Measurements from ENCODE around the gene ZDHHC18.
A peak's percentile ranks its signal among the peaks of the same experiment; 100 is the strongest.
"Not testable (repeated sequence)": the region's sequence is repeated elsewhere in the genome, so short reads cannot be mapped to it uniquely, and the experiment has no call there.

ZDHHC18 gene

GRCh38 chr1:26791626-26792025 lies 34.9 kb upstream of the ZDHHC18 start:
- no peak for DNase-seq

- DNase-seq = no peak
Observed at GRCh38 chr1:26792924-26793323, 33.6 kb upstream of the ZDHHC18 start.

- no peak for DNase-seq
Observed at GRCh38 chr1:26794391-26794790, 32.1 kb upstream of the ZDHHC18 start.

- no peak for DNase-seq
Observed at GRCh38 chr1:26797627-26798026, 28.9 kb upstream of the ZDHHC18 start.

- DNase-seq = no peak
Observed at GRCh38 chr1:26799479-26800142, 26.9 kb upstream of the ZDHHC18 start.

- DNase-seq = not testable (repeated sequence)
Observed at GRCh38 chr1:26803932-26804331, 22.6 kb upstream of the ZDHHC18 start.

GRCh38 chr1:26810105-26810504 lies 16.4 kb upstream of the ZDHHC18 start:
- DNase-seq = not testable (repeated sequence)

GRCh38 chr1:26811057-26811456 lies 15.4 kb upstream of the ZDHHC18 start:
- DNase-seq = no peak

- no peak for DNase-seq
Observed at GRCh38 chr1:26811708-26812107, 14.8 kb upstream of the ZDHHC18 start.

GRCh38 chr1:26814377-26814776 lies 12.1 kb upstream of the ZDHHC18 start:
- DNase-seq = no peak

- no peak for DNase-seq
Observed at GRCh38 chr1:26814893-26815292, 11.6 kb upstream of the ZDHHC18 start.

GRCh38 chr1:26820784-26821269 lies 5.7 kb upstream of the ZDHHC18 start:
- peak; percentile 37 for DNase-seq

GRCh38 chr1:26822737-26823395 lies 3.6 kb upstream of the ZDHHC18 start:
- no peak for DNase-seq

GRCh38 chr1:26824731-26825130 lies 1.8 kb upstream of the ZDHHC18 start:
- no peak for DNase-seq

- no peak for DNase-seq
Observed at GRCh38 chr1:26827106-26827604, 667 bp downstream of the ZDHHC18 start.

GRCh38 chr1:26827663-26828062 lies 1.2 kb downstream of the ZDHHC18 start:
- DNase-seq = no peak

- DNase-seq = no peak
Observed at GRCh38 chr1:26828411-26828991, 2.0 kb downstream of the ZDHHC18 start.

- no peak for DNase-seq
Observed at GRCh38 chr1:26829184-26829911, 2.9 kb downstream of the ZDHHC18 start.

GRCh38 chr1:26831059-26831458 lies 4.6 kb downstream of the ZDHHC18 start:
- DNase-seq = no peak

GRCh38 chr1:26831546-26832248 lies 5.2 kb downstream of the ZDHHC18 start:
- no peak for DNase-seq

GRCh38 chr1:26832249-26832960 lies 5.9 kb downstream of the ZDHHC18 start:
- DNase-seq = no peak

Data from GF-D8 (cell line).